ENCODE measurements around the gene SH3TC1.

Gene SH3TC1

DNA sequence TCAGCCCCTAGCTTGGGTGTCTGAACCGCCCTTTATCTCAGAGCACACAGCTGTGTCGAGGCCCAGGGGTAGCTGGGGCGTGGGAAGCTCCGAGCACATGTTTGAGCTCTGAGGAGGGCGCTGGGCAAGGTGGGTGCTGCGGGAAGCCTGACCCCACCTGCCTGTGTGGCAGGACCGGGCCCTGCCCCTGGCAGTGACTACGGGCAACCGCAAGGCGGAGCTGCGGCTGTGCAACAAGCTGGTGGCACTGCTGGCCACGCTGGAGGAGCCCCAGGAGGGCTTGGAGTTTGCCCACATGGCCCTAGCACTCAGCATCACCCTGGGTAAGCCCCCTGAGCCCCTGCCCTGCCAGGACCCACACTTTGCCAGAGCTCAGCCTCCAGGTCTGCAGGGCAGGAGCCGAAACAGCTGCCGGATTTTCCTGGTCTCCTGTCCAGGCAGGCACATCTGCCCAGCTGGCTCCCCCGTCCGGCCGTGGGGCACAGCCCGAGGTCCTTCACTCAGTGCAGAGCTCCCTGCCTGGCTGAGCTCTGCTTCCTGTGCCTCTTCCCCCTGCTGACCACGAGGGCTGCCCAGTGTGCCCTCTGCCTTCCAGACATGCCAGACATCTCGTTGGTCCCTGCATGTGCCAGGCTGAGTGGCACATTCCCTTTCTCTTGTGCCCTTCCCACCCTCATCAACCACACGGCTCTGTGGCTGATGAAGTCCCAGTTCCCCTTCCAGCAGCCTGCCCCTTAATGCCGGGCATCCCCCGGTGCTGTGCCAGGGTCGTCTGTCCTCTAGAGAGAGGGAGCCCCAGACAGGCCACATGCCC lies 37.2 kb downstream of the SH3TC1 start:
- no peak for DNase-seq (ENCODE audit: low read depth, low spot score)
- no peak for TF ChIP-seq CTCF (IDR thresholded peaks at IDR 0.05; ENCODE audit: insufficient read depth, low read length, missing control alignments)
- no peak overlapping the region for H3K4me3 ChIP-seq (ENCODE audit: low read depth, low read length)
- CTCF ChIA-PET = interaction anchor here (4.8 to 16.6 kb wide), 2 partner anchors 60 to 164 kb away, joined by 21 to 679 read pairs; no protein-coding TSS in a partner anchor
- POLR2A ChIA-PET = no interaction called here

DNA sequence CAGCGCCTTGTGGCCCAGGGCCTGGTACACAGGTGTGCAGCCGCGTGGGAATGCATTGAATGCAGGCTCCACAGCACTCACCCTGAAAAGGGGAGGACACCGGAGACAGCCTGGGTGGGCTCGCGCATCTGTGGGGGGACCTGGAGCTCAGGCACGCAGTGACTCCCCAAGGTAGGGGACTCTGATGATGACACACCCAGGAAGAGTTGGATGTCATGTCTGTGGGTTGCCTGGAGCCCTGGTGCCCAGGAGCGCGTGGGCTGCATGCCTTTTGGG lies 37.8 kb downstream of the SH3TC1 start:
- H3K4me3 ChIP-seq (ENCODE audit: low read depth, low read length) = no peak overlapping the region
- CTCF ChIA-PET = interaction anchor here (1.9 to 16.6 kb wide), 3 partner anchors 8 to 163 kb away, joined by 5 to 679 read pairs (median 21); no protein-coding TSS in a partner anchor
- POLR2A ChIA-PET = no interaction called here
- DNase-seq (ENCODE audit: low read depth, low spot score) = no peak
- TF ChIP-seq CTCF (IDR thresholded peaks at IDR 0.05; ENCODE audit: insufficient read depth, low read length, missing control alignments) = no peak

GRCh38 chr4:8237256-8237989 lies 38.3 kb downstream of the SH3TC1 start:
- TF ChIP-seq CTCF (IDR thresholded peaks at IDR 0.05; ENCODE audit: insufficient read depth, low read length, missing control alignments) = no peak
- CTCF ChIA-PET = interaction anchor here (0.8 to 16.6 kb wide), 6 partner anchors 9 to 163 kb away, joined by 3 to 679 read pairs (median 4); partner anchors contain the start of gene SH3TC1
- POLR2A ChIA-PET = no interaction called here

DNA sequence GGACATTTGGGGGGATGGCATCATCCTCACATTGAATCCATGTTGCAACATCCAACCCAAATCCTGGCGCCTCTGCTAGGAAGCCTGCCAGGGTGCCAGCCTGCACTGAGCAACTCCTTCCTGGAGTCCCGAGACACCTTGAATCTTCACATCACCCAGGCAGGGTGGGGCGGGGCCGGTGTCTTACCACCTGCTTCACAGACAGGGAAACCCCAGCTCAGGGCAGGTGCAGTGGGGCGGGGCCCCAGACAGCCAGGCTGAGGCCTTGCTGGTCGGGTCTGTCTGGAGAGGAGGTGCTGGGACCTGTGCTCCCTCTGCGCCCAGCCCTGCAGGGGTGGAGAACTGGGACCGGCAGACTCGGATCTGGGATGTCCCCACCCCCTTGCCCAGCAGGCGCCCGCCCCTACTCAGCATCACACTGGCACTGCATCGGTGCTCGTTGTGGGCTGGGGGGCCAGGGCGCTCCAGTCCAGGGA lies 39.0 kb downstream of the SH3TC1 start:
- CTCF ChIA-PET = interaction anchor here (0.8 to 16.6 kb wide), 6 partner anchors 9 to 162 kb away, joined by 3 to 679 read pairs (median 4); partner anchors contain the start of gene SH3TC1
- POLR2A ChIA-PET = no interaction called here
- no peak overlapping the region for H3K4me3 ChIP-seq (ENCODE audit: low read depth, low read length)
- no peak for TF ChIP-seq CTCF (IDR thresholded peaks at IDR 0.05; ENCODE audit: insufficient read depth, low read length, missing control alignments)
- DNase-seq (ENCODE audit: low read depth, low spot score) = no peak

More at GRCh38 chr4:8237256-8237989, 38.3 kb downstream of the SH3TC1 start:
- H3K4me3 ChIP-seq (ENCODE audit: low read depth, low read length) = no peak overlapping the region
- DNase-seq (ENCODE audit: low read depth, low spot score) = no peak

GRCh38 chr4:8238515-8239053 lies 39.5 kb downstream of the SH3TC1 start:
- TF ChIP-seq CTCF (IDR thresholded peaks at IDR 0.05; ENCODE audit: insufficient read depth, low read length, missing control alignments) = peak; percentile 27
- ChIA-PET CTCF (interaction anchor here (1.3 to 16.6 kb wide), 5 partner anchors 10 to 162 kb away, joined by 3 to 679 read pairs (median 5); partner anchors contain the start of gene SH3TC1), POLR2A (no interaction called here)
- no peak for DNase-seq (ENCODE audit: low read depth, low spot score)
- H3K4me3 ChIP-seq (ENCODE audit: low read depth, low read length) = no peak overlapping the region
